Measurements from ENCODE around the gene ZNRD2. TPM values are rescaled to one million over a fixed set of nuclear protein-coding genes. Genes with fewer than 3 reads are reported as not detected.

ZNRD2 gene
- total and polyA plus RNA-seq, 10 of the 15 experiments (the other 5 are each of a cell fraction or from before 2014, with no cell fraction given), result 7.9 to 111 (median 55.4) TPM

GRCh38 chr11:65592858-65593517 is 22.7 kb downstream of the ZNRD2 start:
- DNase-seq (ENCODE audit: low read depth, low spot score) (no peak), ATAC-seq (no peak), FAIRE-seq (no peak)
- ChIA-PET SMC1A (ENCODE audit: uncharacterized antibody, unreplicated experiment) (interaction anchor here (1.3 to 2.3 kb wide), 8 partner anchors 11 to 124 kb away, joined by 3 to 18 read pairs (median 6); partner anchors contain the start of genes EHBP1L1, FAM89B and PCNX3), CTCF (interaction anchor here (1.1 to 3.3 kb wide), 11 partner anchors 10 to 367 kb away, joined by 3 to 39 read pairs (median 10); partner anchors contain the start of genes EHBP1L1, FAM89B, PCNX3 and ZNRD2), RAD21 (ENCODE audit: unreplicated experiment) (interaction anchor here (1.0 to 2.8 kb wide), 6 partner anchors 17 to 52 kb away, joined by 3 to 18 read pairs (median 9); partner anchors contain the start of genes EHBP1L1, FAM89B, MAP3K11 and SIPA1), POLR2A (interaction anchor here (0.7 to 2.2 kb wide), 5 partner anchors 12 to 45 kb away, joined by 3 to 12 read pairs (median 4); partner anchors contain the start of genes FAM89B and SIPA1)
- peaks cover 0 to 2% of the 10 kb centered on the region in 2 experiments; a peak in 3 of 4 replicates for H3K36me3 ChIP-seq (ENCODE audit: control insufficient read depth in 2 of 2, insufficient read depth in 2 of 2, low read length in 1 of 2)
- H3K9me3 ChIP-seq (replicated peaks; ENCODE audit: control insufficient read depth, insufficient read depth, low read length), result no peaks in the 10 kb centered on the region
- no peak overlapping the region for H3K4me2 ChIP-seq (ENCODE audit: control insufficient read depth, insufficient read depth)
- 86% methylated on average over 22 of the region's 22 CpGs for WGBS (ENCODE audit: insufficient coverage, insufficient replicate concordance, low lambda C conversion rate, missing lambda C conversion rate)
- intact Hi-C loops (cut with micrococcal nuclease; ENCODE audit: unreplicated experiment) (no loop called here), in situ Hi-C loops (cut with MboI) (no loop called here)
- no peak overlapping the region for H3K4me3 ChIP-seq
- no peaks in the 10 kb centered on the region for H4K20me1 ChIP-seq (ENCODE audit: control insufficient read depth, insufficient read depth)
- no peak overlapping the region for H3K9ac ChIP-seq (ENCODE audit: control insufficient read depth, insufficient read depth, low read length)
- no peaks in the 10 kb centered on the region for H3K27me3 ChIP-seq (replicated peaks in 1 of 2; ENCODE audit: control insufficient read depth in 2 of 2, insufficient read depth in 2 of 2, low read length in 1 of 2)
- H3K4me1 ChIP-seq (ENCODE audit: control insufficient read depth, insufficient read depth, low read length), result peaks cover 19% of the 10 kb centered on the region
- H3K79me2 ChIP-seq (ENCODE audit: control insufficient read depth, insufficient read depth, low read length), result peaks cover 5% of the 10 kb centered on the region
- no peak overlapping the region for H3K27ac ChIP-seq (ENCODE audit: control insufficient read depth, insufficient read depth)
- no TSS peak for BruUV-seq (replicated peaks)
- no peak overlapping the region for H2AFZ ChIP-seq (ENCODE audit: control insufficient read depth, low read depth, low read length)
- TF ChIP-seq PAX5 (IDR thresholded peaks at IDR 0.05; ENCODE audit: borderline replicate concordance, low read depth, low read length), result no peak
- TF ChIP-seq, protein P1, sequence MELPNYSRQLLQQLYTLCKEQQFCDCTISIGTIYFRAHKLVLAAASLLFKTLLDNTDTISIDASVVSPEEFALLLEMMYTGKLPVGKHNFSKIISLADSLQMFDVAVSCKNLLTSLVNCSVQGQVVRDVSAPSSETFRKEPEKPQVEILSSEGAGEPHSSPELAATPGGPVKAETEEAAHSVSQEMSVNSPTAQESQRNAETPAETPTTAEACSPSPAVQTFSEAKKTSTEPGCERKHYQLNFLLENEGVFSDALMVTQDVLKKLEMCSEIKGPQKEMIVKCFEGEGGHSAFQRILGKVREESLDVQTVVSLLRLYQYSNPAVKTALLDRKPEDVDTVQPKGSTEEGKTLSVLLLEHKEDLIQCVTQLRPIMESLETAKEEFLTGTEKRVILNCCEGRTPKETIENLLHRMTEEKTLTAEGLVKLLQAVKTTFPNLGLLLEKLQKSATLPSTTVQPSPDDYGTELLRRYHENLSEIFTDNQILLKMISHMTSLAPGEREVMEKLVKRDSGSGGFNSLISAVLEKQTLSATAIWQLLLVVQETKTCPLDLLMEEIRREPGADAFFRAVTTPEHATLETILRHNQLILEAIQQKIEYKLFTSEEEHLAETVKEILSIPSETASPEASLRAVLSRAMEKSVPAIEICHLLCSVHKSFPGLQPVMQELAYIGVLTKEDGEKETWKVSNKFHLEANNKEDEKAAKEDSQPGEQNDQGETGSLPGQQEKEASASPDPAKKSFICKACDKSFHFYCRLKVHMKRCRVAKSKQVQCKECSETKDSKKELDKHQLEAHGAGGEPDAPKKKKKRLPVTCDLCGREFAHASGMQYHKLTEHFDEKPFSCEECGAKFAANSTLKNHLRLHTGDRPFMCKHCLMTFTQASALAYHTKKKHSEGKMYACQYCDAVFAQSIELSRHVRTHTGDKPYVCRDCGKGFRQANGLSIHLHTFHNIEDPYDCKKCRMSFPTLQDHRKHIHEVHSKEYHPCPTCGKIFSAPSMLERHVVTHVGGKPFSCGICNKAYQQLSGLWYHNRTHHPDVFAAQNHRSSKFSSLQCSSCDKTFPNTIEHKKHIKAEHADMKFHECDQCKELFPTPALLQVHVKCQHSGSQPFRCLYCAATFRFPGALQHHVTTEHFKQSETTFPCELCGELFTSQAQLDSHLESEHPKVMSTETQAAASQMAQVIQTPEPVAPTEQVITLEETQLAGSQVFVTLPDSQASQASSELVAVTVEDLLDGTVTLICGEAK (IDR thresholded peaks at IDR 0.05; ENCODE audit: borderline replicate concordance), result no peak
- TF ChIP-seq ETV6 (conservative IDR thresholded peaks at IDR 0.05 in 1 of 2, IDR thresholded peaks at IDR 0.05 in 1 of 2; ENCODE audit: borderline replicate concordance in 1 of 2, low read depth in 1 of 2), result no peak
- no peak for TF ChIP-seq NR2F1 (conservative IDR thresholded peaks at IDR 0.05)
- TF ChIP-seq ESRRA (IDR thresholded peaks at IDR 0.05; ENCODE audit: low read length), result no peak
- TF ChIP-seq POLR2AphosphoS2 (IDR thresholded peaks at IDR 0.05; ENCODE audit: low read depth, low read length), result no peak
- no peak for TF ChIP-seq ELK1 (IDR thresholded peaks at IDR 0.05; ENCODE audit: low read depth, low read length)
- no peak for TF ChIP-seq FOXK2 (IDR thresholded peaks at IDR 0.05)
- no peak for TF ChIP-seq BACH1 (IDR thresholded peaks at IDR 0.05; ENCODE audit: borderline replicate concordance)
- TF ChIP-seq WRNIP1 (IDR thresholded peaks at IDR 0.05; ENCODE audit: borderline replicate concordance, low read depth, low read length), result no peak
- no peak for TF ChIP-seq CREB1 (IDR thresholded peaks at IDR 0.05; ENCODE audit: low read depth)
- no peak for TF ChIP-seq ZNF217 (IDR thresholded peaks at IDR 0.05)
- TF ChIP-seq MYB (IDR thresholded peaks at IDR 0.05; ENCODE audit: borderline replicate concordance, low read depth, low read length), result no peak
- no peak for TF ChIP-seq JUND (IDR thresholded peaks at IDR 0.05; ENCODE audit: low read depth, low read length)
- no peak for TF ChIP-seq PML (IDR thresholded peaks at IDR 0.05; ENCODE audit: low read length)
- no peak for TF ChIP-seq SMAD5 (IDR thresholded peaks at IDR 0.05; ENCODE audit: low read depth)
- no peak for TF ChIP-seq CBFB (IDR thresholded peaks at IDR 0.05; ENCODE audit: low read depth)
